ENCODE data around the gene ADAMTSL5. TPM values are rescaled to one million over a fixed set of nuclear protein-coding genes. Genes with fewer than 3 reads are reported as not detected.

The ADAMTSL5 gene
- total and polyA plus RNA-seq, 2 of the 13 experiments (the other 11 are each of a cell fraction or from before 2014, with no cell fraction given), result 0.60 to 2.7 TPM

- peak; percentile 47 for TF ChIP-seq HDAC1 (CRISPR knock-in tag; IDR thresholded peaks at IDR 0.05)
- TF ChIP-seq ZNF713 (CRISPR knock-in tag; IDR thresholded peaks at IDR 0.05), result no peak
- TF ChIP-seq, protein P1, sequence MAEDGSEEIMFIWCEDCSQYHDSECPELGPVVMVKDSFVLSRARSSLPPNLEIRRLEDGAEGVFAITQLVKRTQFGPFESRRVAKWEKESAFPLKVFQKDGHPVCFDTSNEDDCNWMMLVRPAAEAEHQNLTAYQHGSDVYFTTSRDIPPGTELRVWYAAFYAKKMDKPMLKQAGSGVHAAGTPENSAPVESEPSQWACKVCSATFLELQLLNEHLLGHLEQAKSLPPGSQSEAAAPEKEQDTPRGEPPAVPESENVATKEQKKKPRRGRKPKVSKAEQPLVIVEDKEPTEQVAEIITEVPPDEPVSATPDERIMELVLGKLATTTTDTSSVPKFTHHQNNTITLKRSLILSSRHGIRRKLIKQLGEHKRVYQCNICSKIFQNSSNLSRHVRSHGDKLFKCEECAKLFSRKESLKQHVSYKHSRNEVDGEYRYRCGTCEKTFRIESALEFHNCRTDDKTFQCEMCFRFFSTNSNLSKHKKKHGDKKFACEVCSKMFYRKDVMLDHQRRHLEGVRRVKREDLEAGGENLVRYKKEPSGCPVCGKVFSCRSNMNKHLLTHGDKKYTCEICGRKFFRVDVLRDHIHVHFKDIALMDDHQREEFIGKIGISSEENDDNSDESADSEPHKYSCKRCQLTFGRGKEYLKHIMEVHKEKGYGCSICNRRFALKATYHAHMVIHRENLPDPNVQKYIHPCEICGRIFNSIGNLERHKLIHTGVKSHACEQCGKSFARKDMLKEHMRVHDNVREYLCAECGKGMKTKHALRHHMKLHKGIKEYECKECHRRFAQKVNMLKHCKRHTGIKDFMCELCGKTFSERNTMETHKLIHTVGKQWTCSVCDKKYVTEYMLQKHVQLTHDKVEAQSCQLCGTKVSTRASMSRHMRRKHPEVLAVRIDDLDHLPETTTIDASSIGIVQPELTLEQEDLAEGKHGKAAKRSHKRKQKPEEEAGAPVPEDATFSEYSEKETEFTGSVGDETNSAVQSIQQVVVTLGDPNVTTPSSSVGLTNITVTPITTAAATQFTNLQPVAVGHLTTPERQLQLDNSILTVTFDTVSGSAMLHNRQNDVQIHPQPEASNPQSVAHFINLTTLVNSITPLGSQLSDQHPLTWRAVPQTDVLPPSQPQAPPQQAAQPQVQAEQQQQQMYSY (CRISPR knock-in tag; IDR thresholded peaks at IDR 0.05), result no peak
- 0 out of 2 replicates have a peak, but pooled peaks have one; percentile 16 for TF ChIP-seq RCOR2 (CRISPR knock-in tag; IDR thresholded peaks at IDR 0.05)
- no peak for TF ChIP-seq ZNF746 (CRISPR knock-in tag; IDR thresholded peaks at IDR 0.05)
- TF ChIP-seq KLF12 (CRISPR knock-in tag; IDR thresholded peaks at IDR 0.05; ENCODE audit: borderline replicate concordance), result no peak
- no peak; the same call in 1 of the 2 replicates for TF ChIP-seq ZNF547 (CRISPR knock-in tag; IDR thresholded peaks at IDR 0.05)
- TF ChIP-seq PAX8 (CRISPR knock-in tag; IDR thresholded peaks at IDR 0.05; ENCODE audit: borderline replicate concordance), result no peak
- TF ChIP-seq SALL1 (CRISPR knock-in tag; IDR thresholded peaks at IDR 0.05), result peak; percentile 57; the same call in 1 of the 2 replicates
- no peak for TF ChIP-seq RERE (CRISPR knock-in tag; IDR thresholded peaks at IDR 0.05; ENCODE audit: low read depth)
- TF ChIP-seq JUND (CRISPR knock-in tag; IDR thresholded peaks at IDR 0.05), result no peak
- TF ChIP-seq CC2D1A (CRISPR knock-in tag; IDR thresholded peaks at IDR 0.05), result 0 out of 2 replicates have a peak, but pooled peaks have one; percentile 76
- no peak for TF ChIP-seq SRSF9 (IDR thresholded peaks at IDR 0.05; ENCODE audit: borderline replicate concordance, insufficient read depth, low read depth, low read length, poor library complexity, severe bottlenecking)
- TF ChIP-seq ZZZ3 (CRISPR knock-in tag; IDR thresholded peaks at IDR 0.05; ENCODE audit: borderline replicate concordance), result no peak
- TF ChIP-seq, protein P2, sequence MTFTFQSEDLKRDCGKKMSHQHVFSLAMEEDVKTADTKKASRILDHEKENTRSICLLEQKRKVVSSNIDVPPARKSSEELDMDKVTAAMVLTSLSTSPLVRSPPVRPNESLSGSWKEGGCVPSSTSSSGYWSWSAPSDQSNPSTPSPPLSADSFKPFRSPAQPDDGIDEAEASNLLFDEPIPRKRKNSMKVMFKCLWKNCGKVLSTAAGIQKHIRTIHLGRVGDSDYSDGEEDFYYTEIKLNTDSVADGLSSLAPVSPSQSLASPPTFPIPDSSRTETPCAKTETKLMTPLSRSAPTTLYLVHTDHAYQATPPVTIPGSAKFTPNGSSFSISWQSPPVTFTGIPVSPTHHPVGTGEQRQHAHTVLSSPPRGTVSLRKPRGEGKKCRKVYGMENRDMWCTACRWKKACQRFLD (CRISPR knock-in tag; IDR thresholded peaks at IDR 0.05; ENCODE audit: borderline replicate concordance), result no peak
- no peak for TF ChIP-seq ZNF776 (CRISPR knock-in tag; IDR thresholded peaks at IDR 0.05)
- no peak for TF ChIP-seq NFIB (CRISPR knock-in tag; IDR thresholded peaks at IDR 0.05; ENCODE audit: borderline replicate concordance)
- TF ChIP-seq, protein P3, sequence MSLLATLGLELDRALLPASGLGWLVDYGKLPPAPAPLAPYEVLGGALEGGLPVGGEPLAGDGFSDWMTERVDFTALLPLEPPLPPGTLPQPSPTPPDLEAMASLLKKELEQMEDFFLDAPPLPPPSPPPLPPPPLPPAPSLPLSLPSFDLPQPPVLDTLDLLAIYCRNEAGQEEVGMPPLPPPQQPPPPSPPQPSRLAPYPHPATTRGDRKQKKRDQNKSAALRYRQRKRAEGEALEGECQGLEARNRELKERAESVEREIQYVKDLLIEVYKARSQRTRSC (CRISPR knock-in tag; IDR thresholded peaks at IDR 0.05; ENCODE audit: low read depth), result no peak
Observed at GRCh38 chr19:1490311-1491113, 22.3 kb downstream of the ADAMTSL5 start, which contains the start of gene PCSK4 (continued).

Measured in HepG2 (cell line).